Kidney (tissue), 14 donors: Measurements from ENCODE around the gene SLC12A7. TPM values are rescaled to one million over a fixed set of nuclear protein-coding genes. Genes with fewer than 3 reads are reported as not detected.
A peak's percentile ranks its signal among the peaks of the same experiment; 100 is the strongest.

Experiments
- DNase-seq, 5 donors: peaks; one replicate each; pipeline ENCODE4 v3.0.0-alpha.2; 2013 to 2020
- FAIRE-seq: peaks from 2 replicates; lab custom pipeline; 2012; peaks lifted over from hg19 to GRCh38; lab: Jason Lieb, UNC
- H3K27ac ChIP-seq, 2 donors: one replicate each; pipeline ENCODE4 v1.7.0; 2013; ENCODE audit warnings: low read depth in 2 of 2, low read length in 2 of 2, inconsistent platforms in 1 of 2
- H3K27me3 ChIP-seq: one replicate; pipeline ENCODE4 v1.7.1; 2013; ENCODE audit warnings: low read length, inconsistent platforms; ENCODE audit not compliant: control insufficient read depth, insufficient read depth
- H3K36me3 ChIP-seq, 3 donors: one replicate each; pipeline versions ENCODE4 v1.7.0 to v1.7.1; 2013; ENCODE audit warnings: low read length in 3 of 3, control low read depth in 1 of 3, inconsistent platforms in 1 of 3; ENCODE audit not compliant: insufficient read depth in 3 of 3, control insufficient read depth in 2 of 3
- H3K4me1 ChIP-seq, 3 donors: one replicate each; pipeline versions ENCODE4 v1.7.0 to v1.7.1; 2013; ENCODE audit warnings: low read length in 3 of 3, inconsistent platforms in 1 of 3, low read depth in 1 of 3; ENCODE audit not compliant: control insufficient read depth in 2 of 3, insufficient read depth in 2 of 3
- H3K4me3 ChIP-seq, 3 donors: one replicate each; pipeline versions ENCODE4 v1.7.0 to v1.8.1; 2013; ENCODE audit warnings: low read length in 3 of 3, control low read depth in 1 of 3, inconsistent platforms in 1 of 3
- H3K9ac ChIP-seq, 3 donors: one replicate each; pipeline versions ENCODE4 v1.7.0 to v1.7.1; 2013; ENCODE audit warnings: low read length in 3 of 3, control low read depth in 1 of 3, inconsistent platforms in 1 of 3
- H3K9me3 ChIP-seq, 3 donors: one replicate each; pipeline versions ENCODE4 v1.7.0 to v1.7.1; 2013; ENCODE audit warnings: low read length in 3 of 3, control low read depth in 1 of 3, inconsistent platforms in 1 of 3; ENCODE audit not compliant: control insufficient read depth in 2 of 3, insufficient read depth in 1 of 3
- CTCF ChIP-seq: IDR thresholded peaks from 3 replicates; pipeline ENCODE4 v1.5.1; 2012; ENCODE audit warnings: mild to moderate bottlenecking, moderate library complexity, borderline replicate concordance; ENCODE audit not compliant: insufficient read depth; ENCODE audit errors: extremely low read depth
- intact Hi-C: fragments of 100-400 bp; cut with DNase I; formaldehyde crosslinking; loops from one replicate; pipeline ENCODE4 v1.11.1; 2022
- polyA plus RNA-seq: library from polyadenylated mRNA; stranded (reverse); fragments of 350-450 nt; fragmentation: Illumina TruSeq; extraction: RNeasy Lipid Tissue Mini Kit (QIAGEN cat#74804); gene quantifications from one replicate; pipeline ENCODE4 v1.2.3, GENCODE V29; 2014; ENCODE audit warnings: low read depth, low replicate concordance; ENCODE audit not compliant: insufficient read depth
- total RNA-seq: library from RNA; stranded (reverse); fragmentation: NEBNext Ultra II Directional; extraction: Animal tissue kit (Norgen Biotek cat#: 25700); gene quantifications from one replicate; pipeline ENCODE4 v1.2.1, GENCODE V29; 2021
- donor health status: control.
- donor health status: control.
- donor health status: control.
- donor health status: control.
- donor health status: control.
- donor health status: DM: yes; HTN: yes; CAD: no.
- donor health status: Normal renal cell carcinoma (clear cell type).

SLC12A7 gene
- total and polyA plus RNA-seq, 2 donors from 2014 or later = 28.2 to 92.9 TPM

- Histone ChIP-seq H3K9ac (no peak overlapping the region), H3K9me3 (no peaks in the 10 kb centered on the region), H3K27me3 (no peaks in the 10 kb centered on the region), H3K27ac (no peak overlapping the region), H3K4me3 (no peak overlapping the region), H3K4me1 (peaks cover 0 to 11% (median 0%) of the 10 kb centered on the region in 3 donors), H3K36me3 (no peaks in the 10 kb centered on the region)
- intact Hi-C loops = no loop called here
- no peak for FAIRE-seq
- TF ChIP-seq CTCF = peak; percentile 84
- peak; percentile 78 to 92 (median 87) for DNase-seq
Measured at GRCh38 chr5:1140171-1140817, 28.4 kb upstream of the SLC12A7 start.

GRCh38 chr5:1139331-1140170, 27.7 kb upstream of the SLC12A7 start:
- Histone ChIP-seq H3K9me3 (no peaks in the 10 kb centered on the region), H3K9ac (no peak overlapping the region), H3K4me1 (peaks cover 0 to 7% (median 0%) of the 10 kb centered on the region in 3 donors), H3K36me3 (no peaks in the 10 kb centered on the region), H3K27me3 (no peaks in the 10 kb centered on the region), H3K4me3 (no peak overlapping the region), H3K27ac (no peak overlapping the region)
- intact Hi-C loops = no loop called here
- FAIRE-seq (no peak), DNase-seq (peak in 1 of 5 donors; percentile 78)
- no peak for TF ChIP-seq CTCF

GRCh38 chr5:1138445-1139245, 26.8 kb upstream of the SLC12A7 start:
- TF ChIP-seq CTCF = no peak
- FAIRE-seq (no peak), DNase-seq (peak in 1 of 5 donors; percentile 53)
- Histone ChIP-seq H3K9ac (no peak overlapping the region), H3K36me3 (no peaks in the 10 kb centered on the region), H3K4me3 (no peak overlapping the region), H3K27me3 (no peaks in the 10 kb centered on the region), H3K27ac (peak overlapping the region in 1 of 2 donors; percentile 57), H3K4me1 (peaks cover 0 to 7% (median 0%) of the 10 kb centered on the region in 3 donors), H3K9me3 (no peaks in the 10 kb centered on the region)
- intact Hi-C loops = no loop called here
